ENCODE results near the gene DDX55.
"Not testable (repeated sequence)": the region's sequence is repeated elsewhere in the genome, so short reads cannot be mapped to it uniquely, and the experiment has no call there.

DDX55 gene, protein sequence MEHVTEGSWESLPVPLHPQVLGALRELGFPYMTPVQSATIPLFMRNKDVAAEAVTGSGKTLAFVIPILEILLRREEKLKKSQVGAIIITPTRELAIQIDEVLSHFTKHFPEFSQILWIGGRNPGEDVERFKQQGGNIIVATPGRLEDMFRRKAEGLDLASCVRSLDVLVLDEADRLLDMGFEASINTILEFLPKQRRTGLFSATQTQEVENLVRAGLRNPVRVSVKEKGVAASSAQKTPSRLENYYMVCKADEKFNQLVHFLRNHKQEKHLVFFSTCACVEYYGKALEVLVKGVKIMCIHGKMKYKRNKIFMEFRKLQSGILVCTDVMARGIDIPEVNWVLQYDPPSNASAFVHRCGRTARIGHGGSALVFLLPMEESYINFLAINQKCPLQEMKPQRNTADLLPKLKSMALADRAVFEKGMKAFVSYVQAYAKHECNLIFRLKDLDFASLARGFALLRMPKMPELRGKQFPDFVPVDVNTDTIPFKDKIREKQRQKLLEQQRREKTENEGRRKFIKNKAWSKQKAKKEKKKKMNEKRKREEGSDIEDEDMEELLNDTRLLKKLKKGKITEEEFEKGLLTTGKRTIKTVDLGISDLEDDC

DNA sequence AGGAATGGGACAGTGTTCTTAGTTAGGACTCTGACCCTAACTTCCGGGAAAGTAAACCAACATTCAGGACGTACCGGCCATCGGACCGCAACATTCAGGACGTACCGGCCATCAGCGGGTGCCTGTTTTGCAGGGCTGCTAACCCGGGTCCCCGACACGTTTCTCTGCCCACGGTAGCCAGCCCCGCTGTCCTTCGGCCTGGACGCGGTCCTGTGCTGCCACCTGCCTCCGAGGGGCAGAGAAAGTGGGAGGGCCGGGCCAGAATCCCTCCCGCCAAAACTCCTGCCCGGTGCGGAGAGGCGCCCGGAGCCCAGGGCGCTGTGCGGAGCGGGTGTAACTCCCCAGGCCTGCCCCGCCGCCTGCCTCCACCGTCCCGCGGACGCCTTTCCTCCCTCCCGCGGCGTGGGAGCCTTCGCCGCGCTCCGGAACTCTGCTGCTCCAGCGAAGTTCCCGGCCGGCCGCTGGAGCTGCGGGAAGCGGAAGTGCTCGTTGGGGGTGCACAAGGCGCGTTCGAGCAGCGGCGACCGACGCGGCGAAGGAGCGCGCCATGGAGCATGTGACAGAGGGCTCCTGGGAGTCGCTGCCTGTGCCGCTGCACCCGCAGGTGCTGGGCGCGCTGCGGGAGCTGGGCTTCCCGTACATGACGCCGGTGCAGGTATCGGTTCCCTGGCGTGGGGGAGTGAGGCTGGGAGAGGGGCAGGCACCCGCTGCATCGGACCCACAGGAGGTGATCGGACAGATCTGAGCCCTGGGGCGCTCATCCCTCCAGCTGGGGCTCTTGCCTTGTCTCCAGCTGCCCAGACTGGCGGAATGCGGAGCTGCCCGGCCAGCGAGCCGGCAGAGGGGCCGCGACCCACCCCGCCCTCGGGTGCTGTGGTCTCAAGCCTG is at the start of gene DDX55:
DDX55 (plus strand) TSS at position 498 of the 888 bp plus-strand sequence; CDS start at position 548, 50 bp downstream.
- peak; percentile 57 for DNase-seq

- not testable (repeated sequence) for DNase-seq
Observed at GRCh38 chr12:123554136-123554535, 47.8 kb upstream of the DDX55 start.

DNA sequence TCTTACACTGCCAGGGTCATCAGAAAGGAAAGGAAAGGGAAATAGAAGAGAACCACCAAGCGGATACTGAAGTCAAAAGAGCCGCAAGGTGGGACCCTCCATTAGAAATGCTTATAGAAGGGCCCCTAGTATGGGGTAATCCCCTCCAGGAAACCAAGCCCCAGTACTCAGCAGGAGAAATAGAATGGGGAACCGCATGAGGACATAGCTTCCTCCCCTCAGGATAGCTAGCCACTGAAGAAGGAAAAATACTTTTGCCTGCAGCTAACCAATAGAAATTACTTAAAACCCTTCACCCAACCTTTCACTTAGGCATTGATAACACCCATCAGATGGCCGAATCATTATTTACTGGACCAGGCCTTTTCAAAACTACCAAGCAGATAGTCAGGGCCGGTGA is 47.1 kb upstream of the DDX55 start:
- not testable (repeated sequence) for DNase-seq

- not testable (repeated sequence) for DNase-seq
Observed at GRCh38 chr12:123558487-123558886, 43.4 kb upstream of the DDX55 start.

DNA sequence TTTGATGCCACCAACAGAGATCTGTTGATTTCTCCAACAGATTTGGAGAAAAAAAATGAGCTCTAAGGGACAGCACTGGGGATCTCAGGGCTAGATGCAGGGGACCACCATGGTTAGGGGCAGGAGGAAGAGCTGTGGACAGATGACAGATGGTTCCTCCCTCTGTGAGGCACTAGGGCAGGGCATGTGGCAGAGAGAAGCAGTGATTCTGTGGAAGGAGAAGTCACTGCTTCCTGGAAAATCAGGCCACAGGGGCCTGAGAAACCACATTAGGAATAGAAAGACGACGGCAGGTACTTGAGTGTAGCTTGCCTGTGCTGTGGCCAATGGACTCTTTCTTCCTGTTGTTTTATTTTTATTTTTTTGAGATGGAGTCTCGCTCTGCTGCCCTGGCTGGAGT is 42.4 kb upstream of the DDX55 start:
- no peak for DNase-seq

GRCh38 chr12:123571343-123571813 is 30.5 kb upstream of the DDX55 start:
- peak; percentile 6 for DNase-seq

DNA sequence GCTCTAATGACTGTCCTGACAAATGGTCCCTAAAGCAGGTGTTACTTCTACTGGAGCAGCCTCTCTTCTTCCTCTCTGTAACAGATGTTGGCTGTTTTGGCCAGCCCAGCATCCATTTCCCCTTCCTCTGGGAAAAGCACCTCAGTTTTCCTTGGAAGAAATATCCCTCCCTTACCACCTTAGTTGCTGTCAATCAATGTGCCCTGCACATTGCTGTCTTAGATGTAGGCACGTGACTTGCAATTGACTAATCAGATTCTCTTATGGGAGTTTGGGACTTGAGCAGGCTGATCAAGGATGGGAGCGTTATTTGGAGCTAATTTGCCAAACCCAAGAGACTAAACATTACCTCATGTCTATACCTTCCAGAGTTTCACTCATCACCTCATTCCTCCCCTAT is 29.5 kb upstream of the DDX55 start:
- DNase-seq: no peak

GRCh38 chr12:123573870-123574269 is 28.0 kb upstream of the DDX55 start:
- no peak for DNase-seq

- DNase-seq: no peak
Observed at GRCh38 chr12:123576611-123577010, 25.3 kb upstream of the DDX55 start.

GRCh38 chr12:123578243-123578642 is 23.7 kb upstream of the DDX55 start:
- DNase-seq: no peak

DNA sequence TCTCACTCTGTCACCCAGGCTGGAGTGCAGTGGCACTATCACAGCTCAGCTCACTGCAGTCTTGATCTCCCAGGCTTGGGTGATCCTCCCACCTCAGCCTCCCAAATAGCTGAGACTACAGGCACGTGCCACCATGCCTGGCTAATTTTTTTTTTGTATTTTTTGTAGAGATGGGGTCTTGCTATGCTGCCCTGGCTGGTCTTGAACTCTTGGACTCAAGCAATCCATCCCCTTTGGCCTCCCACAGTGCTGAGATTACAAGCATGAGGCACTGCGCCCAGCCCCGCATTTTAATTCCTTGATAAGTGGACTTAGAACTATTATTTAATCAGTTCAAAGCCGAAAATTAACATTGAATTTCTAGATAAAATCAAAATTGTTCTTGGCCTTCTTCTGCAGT is 23.1 kb upstream of the DDX55 start:
- not testable (repeated sequence) for DNase-seq

DNA sequence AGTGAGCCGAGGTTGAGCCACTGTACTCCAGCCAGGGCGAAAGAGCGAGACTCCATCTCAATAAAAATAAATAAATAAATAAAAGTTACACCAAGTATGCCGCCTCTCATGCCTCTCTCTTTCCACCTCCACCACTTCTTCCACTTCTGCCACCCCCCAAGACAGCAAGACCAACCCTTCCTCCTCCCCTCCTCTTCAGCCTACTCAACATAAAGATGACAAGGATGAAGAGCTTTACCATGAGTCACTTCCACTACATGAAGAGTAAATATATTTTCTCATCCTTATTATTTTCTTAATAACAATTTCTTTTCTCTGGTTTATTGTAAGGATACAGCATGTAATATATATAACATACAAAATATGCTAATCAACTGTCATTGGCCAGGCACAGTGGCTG is 21.1 kb upstream of the DDX55 start:
- no peak for DNase-seq

GRCh38 chr12:123591702-123592481 is 10.0 kb upstream of the DDX55 start:
- DNase-seq: no peak

- DNase-seq: no peak
Observed at GRCh38 chr12:123595729-123596128, 6.2 kb upstream of the DDX55 start.

GRCh38 chr12:123597100-123597499 is 4.8 kb upstream of the DDX55 start:
- DNase-seq: no peak

DNA sequence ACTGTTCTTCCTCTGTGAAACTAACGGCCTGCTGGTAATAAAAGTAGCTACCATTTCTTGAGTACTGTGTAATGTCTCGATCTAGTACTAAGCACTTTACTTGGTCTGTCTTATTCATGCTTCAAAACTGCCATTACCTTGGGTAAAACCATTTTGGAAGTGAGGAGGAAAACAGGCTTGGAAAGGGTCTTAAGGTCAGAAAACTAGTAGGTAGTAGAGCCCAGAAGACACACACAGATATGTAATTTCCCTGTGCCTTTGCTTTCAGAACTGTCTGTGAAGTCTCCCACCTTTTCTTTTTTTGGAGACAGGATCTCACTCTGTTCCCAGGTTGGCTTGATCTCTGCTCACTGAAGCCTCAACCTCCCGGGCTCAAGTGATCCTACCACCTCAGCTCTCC is 3.4 kb upstream of the DDX55 start:
- no peak for DNase-seq

- DNase-seq: no peak
Observed at GRCh38 chr12:123599310-123599709, 2.6 kb upstream of the DDX55 start.

DNA sequence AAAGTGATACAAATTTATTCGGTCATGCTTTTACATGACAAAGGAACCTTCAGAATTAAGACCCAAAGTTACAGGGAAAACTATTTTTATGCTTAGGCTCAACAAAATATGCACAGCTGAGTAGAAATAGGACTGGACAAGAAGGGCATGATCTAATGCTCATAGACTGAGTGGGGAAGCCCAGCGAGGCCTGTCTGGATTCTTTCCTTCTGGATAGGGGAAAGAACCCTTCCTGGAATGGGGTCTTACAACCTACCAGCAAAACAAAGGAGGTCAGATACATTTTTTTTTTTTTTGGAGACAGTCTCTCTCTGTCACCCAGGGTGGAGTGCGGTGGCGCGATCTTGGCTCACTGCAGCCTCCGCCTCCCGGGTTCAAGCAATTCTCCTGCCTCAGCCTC is 2.2 kb upstream of the DDX55 start:
- no peak for DNase-seq

- no peak for DNase-seq
Observed at GRCh38 chr12:123602651-123603195, 824 bp downstream of the DDX55 start.

DNA sequence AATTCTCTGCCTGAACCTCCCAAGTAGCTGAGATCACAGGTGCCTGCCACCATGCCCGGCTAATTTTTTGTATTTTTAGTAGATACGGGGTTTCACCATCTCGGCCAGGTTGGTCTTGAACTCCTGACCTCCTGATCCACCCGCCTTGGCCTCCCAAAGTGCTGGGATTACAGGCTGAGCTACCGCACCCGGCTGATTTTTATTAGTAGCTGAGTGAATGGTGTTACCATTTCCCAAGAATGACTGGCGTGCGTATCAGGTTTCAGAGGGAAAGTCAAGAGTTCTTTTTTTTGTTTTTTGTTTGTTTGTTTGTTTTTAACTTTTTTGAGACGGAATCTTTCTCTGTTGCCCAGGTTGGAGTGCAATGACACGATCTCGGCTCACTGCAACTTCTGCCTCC is 1.6 kb downstream of the DDX55 start:
- DNase-seq: not testable (repeated sequence)

DNA sequence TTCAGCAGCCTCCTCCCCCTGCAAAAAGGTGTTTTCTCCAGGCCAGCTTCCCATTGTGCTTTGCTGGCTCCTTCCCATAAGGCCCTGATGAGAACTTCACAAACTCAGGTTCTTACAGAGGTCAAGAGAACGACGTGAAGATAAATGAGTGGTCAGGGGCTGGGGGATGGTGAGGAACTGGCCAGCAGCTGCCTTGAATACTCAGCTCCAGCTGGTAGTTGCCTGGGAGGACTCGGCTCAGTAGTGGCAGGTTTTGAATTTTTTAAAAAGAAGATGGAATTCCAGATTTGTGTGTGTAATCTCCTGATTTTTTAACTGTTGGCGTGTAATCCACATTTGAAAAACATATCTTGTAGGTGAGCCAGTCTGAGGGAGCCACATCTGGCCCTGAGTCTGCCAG is 5.9 kb downstream of the DDX55 start:
- no peak for DNase-seq

GRCh38 chr12:123608182-123608581 is 6.3 kb downstream of the DDX55 start:
- DNase-seq: peak; percentile 41
